ENCODE results near the gene FERMT3.
"Not testable (repeated sequence)": the region's sequence is repeated elsewhere in the genome, so short reads cannot be mapped to it uniquely, and the experiment has no call there.

Gene FERMT3

GRCh38 chr11:64237484-64237951, 31.0 kb downstream of the FERMT3 start:
- DNase-seq = no peak

GRCh38 chr11:64238076-64238475, 31.6 kb downstream of the FERMT3 start:
- no peak for DNase-seq

- no peak for DNase-seq
Measured at GRCh38 chr11:64238999-64239398, 32.5 kb downstream of the FERMT3 start.

- no peak for DNase-seq
Measured at GRCh38 chr11:64239662-64240434, 33.3 kb downstream of the FERMT3 start.

- DNase-seq = peak; percentile 96
Measured at GRCh38 chr11:64240435-64241240, 34.1 kb downstream of the FERMT3 start, which contains the start of gene FKBP2. Gene FKBP2 (plus strand): TSS chr11:64241095. CDS start chr11:64242388, 1,293 bp downstream.

- peak; percentile 99 for DNase-seq
Measured at GRCh38 chr11:64241241-64241490, 34.6 kb downstream of the FERMT3 start.

GRCh38 chr11:64241491-64242374, 35.2 kb downstream of the FERMT3 start:
- DNase-seq = peak; percentile 59

GRCh38 chr11:64243236-64243854, 36.8 kb downstream of the FERMT3 start:
- no peak for DNase-seq

GRCh38 chr11:64244107-64244506, 37.6 kb downstream of the FERMT3 start:
- DNase-seq = no peak

GRCh38 chr11:64244966-64245365, 38.4 kb downstream of the FERMT3 start:
- no peak for DNase-seq

- DNase-seq = no peak
Measured at GRCh38 chr11:64245401-64245796, 38.9 kb downstream of the FERMT3 start.

- peak; percentile 86 for DNase-seq
Measured at GRCh38 chr11:64245797-64246620, 39.5 kb downstream of the FERMT3 start.

- not testable (repeated sequence) for DNase-seq
Measured at GRCh38 chr11:64246621-64246870, 40.0 kb downstream of the FERMT3 start.

GRCh38 chr11:64246871-64247728, 40.6 kb downstream of the FERMT3 start, which contains the start of gene PPP1R14B:
Gene PPP1R14B (minus strand): TSS chr11:64246943. CDS start chr11:64246673, 270 bp downstream.
- peak; percentile 61 for DNase-seq

- no peak for DNase-seq
Measured at GRCh38 chr11:64247729-64248531, 41.4 kb downstream of the FERMT3 start.

GRCh38 chr11:64248578-64248977, 42.1 kb downstream of the FERMT3 start:
- DNase-seq = no peak

- no peak for DNase-seq
Measured at GRCh38 chr11:64249038-64249437, 42.5 kb downstream of the FERMT3 start.

- no peak for DNase-seq
Measured at GRCh38 chr11:64249563-64250414, 43.3 kb downstream of the FERMT3 start.

- DNase-seq = no peak
Measured at GRCh38 chr11:64250415-64251015, 44.0 kb downstream of the FERMT3 start.

Data from T1000 (cell line).